HG02970 (cell line): ENCODE data around the gene LINC01488.

Experiments
- ATAC-seq: cut with Tn5 transposase; IDR thresholded peaks from one replicate; pipeline ENCODE4 v1.9.1; 2021; ENCODE audit warnings: mild to moderate bottlenecking, moderate library complexity, moderate number of reproducible peaks; ENCODE audit not compliant: unreplicated experiment, low FRiP score

Gene LINC01488

GRCh38 chr11:69481393-69481844 is at the start of gene LINC01488:
Gene LINC01488 (plus strand): TSS chr11:69481663.
- ATAC-seq = no peak

- no peak for ATAC-seq
Observed at GRCh38 chr11:69431893-69432738, 49.3 kb upstream of the LINC01488 start.

DNA sequence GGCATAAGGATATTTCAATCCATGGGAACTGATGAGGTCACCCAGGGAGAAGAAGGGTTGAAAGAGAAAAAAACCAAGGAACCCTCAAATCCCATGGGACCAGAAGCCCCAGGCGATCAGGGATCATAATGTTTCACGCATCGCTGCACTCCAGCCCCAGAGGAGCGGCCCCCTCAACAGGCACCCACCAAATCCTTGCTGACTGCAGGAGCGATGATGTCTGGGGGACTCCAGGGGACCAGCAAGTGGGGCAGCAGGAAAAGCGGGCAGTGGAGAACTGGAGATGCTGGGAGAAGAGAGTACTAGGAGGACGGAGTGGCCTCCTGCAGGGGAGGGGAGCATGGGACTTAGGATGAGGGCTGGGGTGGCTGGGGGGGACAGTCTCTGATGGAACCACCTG is 47.7 kb upstream of the LINC01488 start:
- no peak for ATAC-seq

DNA sequence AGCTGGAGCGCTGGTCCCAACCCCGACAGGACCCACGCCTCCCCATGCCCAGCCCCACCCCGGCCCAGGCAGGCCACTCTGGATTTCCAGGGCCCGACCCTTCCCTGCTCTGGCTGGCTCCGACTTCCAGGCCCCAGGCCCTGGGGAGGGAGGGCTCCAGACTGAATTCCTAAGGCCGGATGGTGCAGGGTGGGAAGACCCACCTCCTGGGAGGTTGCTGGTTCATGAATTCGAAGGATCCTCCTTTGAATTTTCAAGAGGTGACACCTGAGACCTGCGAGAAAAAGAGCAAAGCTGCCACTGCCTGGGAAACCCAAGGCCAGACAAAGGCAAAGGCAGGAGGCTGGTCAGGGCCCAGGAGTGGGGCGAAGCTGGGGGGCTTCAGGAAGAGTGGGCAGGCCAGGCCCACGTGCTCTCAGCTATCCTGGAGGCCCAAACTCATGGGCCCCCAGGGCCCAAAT is 47.0 kb upstream of the LINC01488 start:
- ATAC-seq = no peak

- ATAC-seq = no peak
Observed at GRCh38 chr11:69435161-69435986, 46.1 kb upstream of the LINC01488 start.

DNA sequence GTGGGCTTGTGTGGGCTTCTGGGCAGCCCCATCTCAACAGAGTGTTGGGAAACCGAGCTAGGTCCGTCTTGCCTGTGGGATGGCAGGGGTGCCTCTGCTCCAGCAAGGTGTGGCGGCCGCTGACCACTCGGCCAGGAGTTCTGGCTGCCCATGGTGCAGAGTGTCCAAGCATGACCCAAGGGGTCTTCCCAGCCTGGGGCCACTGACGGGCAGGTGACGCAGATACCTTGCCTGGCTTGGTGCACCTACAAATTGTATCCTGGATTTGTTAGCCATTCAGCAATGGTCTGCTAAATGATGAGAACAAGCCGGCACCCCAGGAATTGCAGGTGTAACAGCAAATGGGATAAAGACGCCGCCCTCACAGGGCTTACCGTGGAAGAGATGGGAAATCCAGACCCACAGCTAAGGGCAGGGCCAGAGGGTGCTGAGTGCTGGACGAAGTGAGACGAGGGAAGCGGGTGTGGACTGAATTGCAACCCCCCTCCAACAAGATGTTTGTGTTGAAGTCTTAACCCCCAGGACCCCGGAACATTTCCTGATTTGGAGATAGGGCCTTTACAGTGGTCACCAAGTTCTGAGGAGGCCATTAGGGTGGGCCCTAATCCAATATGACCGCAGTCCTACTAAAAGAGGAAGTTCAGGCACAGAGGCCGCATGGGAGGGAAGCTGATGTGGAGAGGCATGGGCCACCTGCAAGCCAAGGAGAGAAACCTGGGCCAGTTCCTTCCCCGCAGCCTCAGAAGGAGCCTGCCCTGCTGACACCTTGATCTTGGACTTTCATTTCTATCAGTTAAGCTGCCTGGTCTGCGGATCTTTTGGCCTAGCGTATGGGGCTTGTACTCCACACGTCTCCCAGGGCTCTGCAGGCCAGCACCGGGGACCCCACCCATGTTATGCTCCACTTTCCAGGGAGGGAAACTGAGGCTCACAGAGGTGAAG is 45.2 kb upstream of the LINC01488 start:
- no peak for ATAC-seq

DNA sequence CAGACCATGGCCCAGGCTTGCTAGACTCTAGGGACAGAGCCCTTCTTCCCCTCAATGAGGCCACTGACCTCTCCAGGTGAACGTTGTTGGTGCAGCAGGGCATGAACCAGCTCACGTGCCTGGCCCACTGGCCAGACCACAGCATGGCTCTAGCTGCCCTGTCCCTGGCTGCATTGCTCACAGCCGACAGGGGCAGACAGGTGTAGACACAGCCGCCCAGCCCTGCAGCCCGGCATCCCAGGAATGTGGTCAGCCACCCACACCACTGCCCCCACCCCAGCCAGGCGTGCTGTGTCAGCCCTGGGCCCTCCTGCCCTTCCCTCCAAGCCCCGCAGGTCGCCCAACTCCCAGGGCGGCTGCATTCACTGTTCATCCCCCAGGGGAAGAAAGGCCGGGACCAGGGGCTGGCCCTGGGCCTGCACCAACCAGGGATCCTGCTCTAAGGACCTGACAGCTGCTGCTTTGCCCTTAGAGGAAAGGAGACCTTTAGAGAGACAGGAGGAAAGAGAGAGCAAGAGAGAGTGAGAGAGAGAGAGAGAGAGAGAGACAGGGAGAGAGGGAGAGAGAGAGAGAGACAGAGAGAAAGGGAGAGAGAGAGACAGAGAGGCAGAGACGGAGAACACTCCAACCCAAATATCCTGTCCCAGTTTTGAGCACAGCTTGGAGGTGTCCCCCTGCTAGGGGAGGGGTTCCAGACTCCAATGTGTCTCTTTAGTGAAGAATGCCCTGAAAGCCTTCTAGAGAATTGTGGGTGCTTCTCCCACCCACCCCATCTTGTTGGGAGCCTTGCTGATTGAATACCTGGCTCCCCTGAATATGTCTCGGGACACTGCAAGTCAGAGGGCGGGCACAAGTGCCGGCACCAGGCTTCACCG is 44.2 kb upstream of the LINC01488 start:
- ATAC-seq = no peak

DNA sequence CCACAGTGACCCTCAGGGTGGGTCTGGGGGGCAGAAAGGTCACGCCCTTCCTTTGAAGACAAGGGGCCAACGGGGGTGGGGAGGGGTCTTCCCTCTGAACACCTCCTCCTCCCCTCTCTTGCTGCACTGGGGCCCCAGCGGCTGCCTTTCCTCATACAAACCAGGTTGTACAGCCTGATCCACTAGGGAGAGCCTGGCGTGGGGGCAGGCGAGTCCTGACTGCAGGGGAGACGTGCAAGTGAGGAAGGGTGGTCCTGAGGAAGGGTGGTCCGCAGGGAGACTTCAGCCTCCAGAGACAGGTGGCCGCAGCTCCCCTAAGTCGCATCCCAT is 43.6 kb upstream of the LINC01488 start:
- no peak for ATAC-seq

- no peak for ATAC-seq
Observed at GRCh38 chr11:69438286-69438920, 43.1 kb upstream of the LINC01488 start.

DNA sequence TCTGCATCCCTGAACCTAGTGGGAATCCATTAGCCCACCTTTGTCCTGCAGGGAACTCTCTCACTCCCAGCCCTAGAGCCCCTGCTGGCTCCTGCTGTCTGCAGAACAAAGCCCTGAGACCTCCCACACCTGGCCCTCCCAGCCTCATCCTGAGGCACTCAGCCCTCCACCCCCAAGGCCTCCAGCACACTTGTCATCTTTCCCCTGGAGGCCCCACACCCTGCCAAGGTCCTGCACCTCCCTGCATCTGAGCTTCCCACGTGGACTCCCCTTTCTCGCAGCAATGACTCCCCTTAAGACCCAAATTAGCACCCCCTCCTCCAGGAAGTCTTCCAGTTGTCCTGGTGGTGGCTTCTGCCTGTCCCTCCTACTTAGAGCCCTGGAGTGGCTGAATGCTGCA is 42.3 kb upstream of the LINC01488 start:
- no peak for ATAC-seq

DNA sequence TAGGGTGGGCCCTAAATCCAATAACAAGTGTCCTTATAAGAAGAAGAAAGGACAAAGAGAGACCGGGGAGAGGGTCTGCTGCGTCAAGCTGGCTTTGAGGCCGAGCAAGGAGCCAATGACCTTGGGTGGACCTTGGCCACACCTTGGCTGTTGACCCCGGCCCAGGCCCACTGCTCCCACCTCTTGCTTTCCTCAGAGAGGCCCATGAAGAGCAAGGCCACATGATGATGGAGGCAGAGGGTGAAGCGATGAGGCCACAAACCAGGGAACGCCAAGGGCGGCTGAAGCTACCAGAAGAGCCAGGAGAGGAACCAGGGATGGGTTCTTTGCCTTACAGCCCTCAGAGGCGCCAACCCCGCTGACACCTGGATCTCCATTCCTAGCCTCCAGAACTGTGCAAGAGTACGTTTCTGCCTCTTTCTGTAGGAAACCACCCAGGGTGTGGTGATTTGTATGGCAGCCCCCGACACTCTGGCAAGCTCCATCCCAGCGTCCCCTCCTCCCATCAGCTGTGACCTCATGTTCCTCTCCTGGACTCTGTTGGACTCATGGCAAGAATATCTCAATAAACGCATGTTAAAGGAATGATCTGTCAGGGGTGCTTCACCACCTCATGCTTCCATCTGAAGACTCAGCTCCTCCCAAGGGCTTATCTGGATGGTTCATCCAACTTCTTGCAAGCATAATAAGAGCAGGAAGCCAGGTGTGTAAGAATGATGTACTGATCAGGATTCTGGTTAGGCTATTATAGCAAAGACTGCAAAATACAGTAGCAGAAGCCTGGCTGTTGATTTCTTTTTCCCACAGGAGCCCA is 41.6 kb upstream of the LINC01488 start:
- ATAC-seq = no peak

GRCh38 chr11:69440876-69441275 is 40.6 kb upstream of the LINC01488 start:
- ATAC-seq = no peak

DNA sequence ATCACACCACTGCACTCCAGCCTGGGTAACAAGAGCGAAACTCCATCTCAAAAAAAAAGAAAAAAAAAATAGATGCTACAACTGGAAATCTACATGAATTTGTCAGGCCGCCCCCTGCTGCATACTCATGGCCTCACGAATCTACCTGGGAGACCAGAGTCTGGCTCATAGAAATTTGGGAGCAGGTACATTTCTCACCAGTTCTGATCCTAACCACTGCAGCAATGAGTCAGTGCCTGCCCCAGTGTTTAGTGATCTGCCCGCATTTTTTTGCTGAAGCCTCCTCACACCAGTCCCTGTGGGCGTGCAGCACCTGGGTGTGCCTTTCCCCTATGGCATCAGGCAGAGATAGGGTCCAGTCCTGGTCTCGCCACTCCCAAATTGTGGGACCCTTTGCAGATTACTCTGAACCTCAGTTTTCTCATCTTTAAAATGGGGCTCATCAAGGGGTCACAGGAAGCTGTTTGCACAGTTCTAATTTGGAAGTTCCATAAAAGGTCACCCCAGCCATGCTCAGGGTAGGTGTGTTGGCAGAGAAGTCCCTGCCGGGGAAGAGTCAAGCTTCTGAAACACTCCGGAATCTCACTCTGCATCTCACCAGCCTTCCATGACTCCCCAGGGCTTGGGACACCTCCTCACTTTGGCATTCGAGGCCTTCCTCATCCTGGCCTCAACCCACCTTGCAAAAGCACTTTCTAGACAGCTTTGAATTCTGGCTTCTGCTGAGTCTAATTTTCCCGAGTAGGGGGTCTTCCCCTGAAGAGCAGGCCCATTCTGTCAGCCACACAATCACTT is 39.3 kb upstream of the LINC01488 start:
- ATAC-seq = no peak

DNA sequence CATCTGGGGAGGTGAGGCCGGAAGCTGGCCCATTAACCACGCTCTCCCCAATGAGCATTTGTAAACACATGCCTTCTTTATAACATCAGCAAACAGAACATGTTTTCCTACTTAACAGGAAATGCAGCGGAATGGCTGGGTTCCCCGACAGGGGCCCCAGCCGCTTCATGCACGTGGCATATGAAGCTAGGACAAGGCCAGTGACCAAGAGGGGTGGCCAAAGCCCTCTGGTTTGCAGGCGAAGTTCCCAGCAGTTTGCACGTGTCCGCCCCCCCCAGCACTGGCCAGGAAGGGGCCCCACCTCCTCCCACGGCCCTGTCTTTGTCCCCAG is 38.7 kb upstream of the LINC01488 start:
- no peak for ATAC-seq

- peak; percentile 77 for ATAC-seq
Observed at GRCh38 chr11:69443138-69443967, 38.1 kb upstream of the LINC01488 start.

GRCh38 chr11:69443968-69444364 is 37.5 kb upstream of the LINC01488 start:
- no peak for ATAC-seq
